Lower lobe of right lung (tissue), 2 donors: ENCODE results near the gene C1orf105. TPM values are rescaled to one million over a fixed set of nuclear protein-coding genes. Genes with fewer than 3 reads are reported as not detected.

Experiments used
- ATAC-seq, 2 donors: fragments of 200-7000 bp; cut with Tn5 transposase; one replicate each; pipeline ENCODE4 v1.9.1; 2020 to 2022; ENCODE audit warnings: mild to moderate bottlenecking in 2 of 2, moderate library complexity in 2 of 2
- DNase-seq: peaks from one replicate; pipeline ENCODE4 v3.0.0-alpha.2; 2020
- H3K27ac ChIP-seq: fragments of 200-600 bp; one replicate; pipeline ENCODE4 v1.8.0; 2022
- H3K27me3 ChIP-seq: fragments of 200-600 bp; one replicate; pipeline ENCODE4 v1.8.0; 2022; ENCODE audit warnings: low read depth
- H3K36me3 ChIP-seq: fragments of 200-600 bp; one replicate; pipeline ENCODE4 v1.8.0; 2022; ENCODE audit warnings: mild to moderate bottlenecking
- H3K4me1 ChIP-seq: fragments of 200-600 bp; one replicate; pipeline ENCODE4 v1.8.0; 2022
- H3K4me3 ChIP-seq: fragments of 200-600 bp; one replicate; pipeline ENCODE4 v1.8.0; 2022; ENCODE audit warnings: mild to moderate bottlenecking
- H3K9me3 ChIP-seq: fragments of 200-600 bp; one replicate; pipeline ENCODE4 v1.8.0; 2022
- CTCF ChIP-seq: fragments of 200-600 bp; IDR thresholded peaks from one replicate; pipeline ENCODE4 v1.8.0; 2022; ENCODE audit warnings: antibody characterized with exemption, mild to moderate bottlenecking
- intact Hi-C: fragments of 100-400 bp; cut with DNase I; formaldehyde crosslinking; loops from one replicate; pipeline ENCODE4 v1.11.0; 2022
- total RNA-seq: library from RNA; stranded (reverse); fragmentation: NEBNext Ultra II Directional; extraction: Animal tissue kit (Norgen Biotek cat#: 25700); gene quantifications from one replicate; pipeline ENCODE4 v1.2.1, GENCODE V29; 2021
- donor health status: DM: no; HTN: yes; CAD: no; lungs with severe emphysema.

Gene C1orf105
- total RNA-seq, 1 donor from 2014 or later, result not detected

- intact Hi-C loops, result no loop called here
- Histone ChIP-seq H3K4me3 (no peak overlapping the region), H3K27me3 (no peaks in the 10 kb centered on the region), H3K36me3 (no peaks in the 10 kb centered on the region), H3K4me1 (no peaks in the 10 kb centered on the region), H3K27ac (no peak overlapping the region), H3K9me3 (no peaks in the 10 kb centered on the region)
- TF ChIP-seq CTCF, result no peak
- DNase-seq (no peak), ATAC-seq (no peak)
Observed at GRCh38 chr1:172456344-172456769, 35.9 kb downstream of the C1orf105 start.

- H3K27ac ChIP-seq, result no peak overlapping the region
- H3K4me1 ChIP-seq, result no peaks in the 10 kb centered on the region
- H3K36me3 ChIP-seq, result no peaks in the 10 kb centered on the region
- H3K27me3 ChIP-seq, result no peaks in the 10 kb centered on the region
- intact Hi-C loops, result no loop called here
- ATAC-seq (no peak), DNase-seq (no peak)
- H3K4me3 ChIP-seq, result no peak overlapping the region
- TF ChIP-seq CTCF, result no peak
- H3K9me3 ChIP-seq, result no peaks in the 10 kb centered on the region
Observed at GRCh38 chr1:172457479-172458130, 37.1 kb downstream of the C1orf105 start.

- intact Hi-C loops, result no loop called here
- TF ChIP-seq CTCF, result no peak
- no peaks in the 10 kb centered on the region for H3K9me3 ChIP-seq
- H3K27me3 ChIP-seq, result no peaks in the 10 kb centered on the region
- no peaks in the 10 kb centered on the region for H3K36me3 ChIP-seq
- no peak for DNase-seq
- ATAC-seq, result no peak
- no peaks in the 10 kb centered on the region for H3K4me1 ChIP-seq
- H3K27ac ChIP-seq, result no peak overlapping the region
- no peak overlapping the region for H3K4me3 ChIP-seq
Observed at GRCh38 chr1:172460177-172460576, 39.7 kb downstream of the C1orf105 start.

DNA sequence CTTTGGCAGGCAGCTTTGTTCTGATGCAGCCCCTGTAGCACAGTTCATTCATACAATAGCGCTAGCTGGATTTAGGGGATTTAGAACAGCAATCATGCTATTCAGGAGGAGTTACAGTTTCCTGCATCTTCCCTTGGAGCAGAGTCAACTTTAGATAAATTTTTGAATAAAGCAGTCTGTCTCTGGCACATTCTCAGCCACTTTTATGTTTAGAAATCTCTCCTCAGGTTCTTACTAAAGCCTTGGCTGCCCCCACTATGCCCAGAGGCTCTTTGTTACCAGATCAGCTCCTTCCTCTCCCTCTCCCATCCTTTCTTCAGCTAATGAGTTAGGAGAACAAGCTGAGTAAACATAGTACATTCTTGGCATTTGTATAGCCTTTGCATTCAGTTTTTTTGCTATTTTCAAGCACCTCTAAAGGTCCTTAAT is 40.4 kb downstream of the C1orf105 start:
- H3K9me3 ChIP-seq, result no peaks in the 10 kb centered on the region
- peak; percentile 37 to 71 for ATAC-seq
- TF ChIP-seq CTCF, result no peak

DNA sequence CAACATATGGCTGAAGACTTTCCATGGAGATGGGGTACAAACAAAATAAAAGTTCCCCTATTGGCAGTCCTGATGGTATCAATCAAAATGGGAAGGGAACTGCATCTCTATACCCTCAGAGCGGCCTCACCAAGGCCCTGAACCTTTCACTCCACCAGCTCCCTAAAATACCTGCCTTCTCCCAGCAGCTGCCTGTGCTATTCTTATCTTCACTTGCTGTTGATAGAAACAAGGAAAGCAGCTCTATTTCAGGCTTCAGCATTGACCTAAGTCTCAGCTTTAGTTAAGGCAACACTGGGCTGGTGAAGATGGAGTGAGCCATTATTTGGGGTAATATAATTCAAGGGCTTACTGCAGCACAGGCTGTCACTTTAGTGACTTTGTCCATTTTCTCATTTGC is 45.1 kb downstream of the C1orf105 start:
- Histone ChIP-seq H3K27ac (no peak overlapping the region), H3K36me3 (no peaks in the 10 kb centered on the region), H3K27me3 (no peaks in the 10 kb centered on the region), H3K9me3 (no peaks in the 10 kb centered on the region), H3K4me1 (no peaks in the 10 kb centered on the region), H3K4me3 (no peak overlapping the region)
- DNase-seq, result no peak
- no peak for ATAC-seq
- TF ChIP-seq CTCF, result no peak
- intact Hi-C loops, result no loop called here

More for the DNA sequence above, 40.4 kb downstream of the C1orf105 start:
- Histone ChIP-seq H3K36me3 (no peaks in the 10 kb centered on the region), H3K4me3 (no peak overlapping the region), H3K4me1 (no peaks in the 10 kb centered on the region), H3K27me3 (no peaks in the 10 kb centered on the region), H3K27ac (no peak overlapping the region)
- intact Hi-C loops, result no loop called here
- DNase-seq, result no peak
